ENCODE results near the gene GANAB. TPM values are rescaled to one million over a fixed set of nuclear protein-coding genes. Genes with fewer than 3 reads are reported as not detected.
A peak's percentile ranks its signal among the peaks of the same experiment; 100 is the strongest.

The GANAB gene
- total RNA-seq, 1 experiment from 2014 or later: 98.5 TPM

- Histone ChIP-seq H3K4me3 (ENCODE audit: low read length) (peak overlapping the region; percentile 80), H3K9me3 (ENCODE audit: low read length) (no peaks in the 10 kb centered on the region), H3K36me3 (ENCODE audit: insufficient read depth, low read length) (peaks cover 39% of the 10 kb centered on the region), H4K20me1 (ENCODE audit: insufficient read depth, low read depth, low read length) (peaks cover 14% of the 10 kb centered on the region; the same call in 1 of the 2 replicates), H3K9me2 (replicated peaks; ENCODE audit: insufficient read depth, low read length) (no peaks in the 10 kb centered on the region), H3K9ac (ENCODE audit: low read length) (peak overlapping the region; percentile 100), H3K27me3 (ENCODE audit: low read length) (no peaks in the 10 kb centered on the region), H3K4me2 (ENCODE audit: low read depth, low read length, poor library complexity, severe bottlenecking) (peak overlapping the region; percentile 78), H2AFZ (ENCODE audit: low read length) (no peak overlapping the region), H3K4me1 (ENCODE audit: low read length) (peaks cover 30% of the 10 kb centered on the region), H3K27ac (ENCODE audit: low read length) (peak overlapping the region; percentile 89), H3K79me2 (ENCODE audit: low read length) (peaks cover 38% of the 10 kb centered on the region)
- no peak for DNase-seq
Measured at GRCh38 chr11:62599901-62600300, 46.5 kb downstream of the GANAB start.

GRCh38 chr11:62599069-62599696 lies 47.2 kb downstream of the GANAB start:
- peak overlapping the region; percentile 100 for H3K9ac ChIP-seq (ENCODE audit: low read length)
- no peaks in the 10 kb centered on the region for H3K27me3 ChIP-seq (ENCODE audit: low read length)
- H3K9me2 ChIP-seq (replicated peaks; ENCODE audit: insufficient read depth, low read length): no peaks in the 10 kb centered on the region
- H3K4me2 ChIP-seq (ENCODE audit: low read depth, low read length, poor library complexity, severe bottlenecking): peak overlapping the region; percentile 78
- H3K9me3 ChIP-seq (ENCODE audit: low read length): no peaks in the 10 kb centered on the region
- H3K36me3 ChIP-seq (ENCODE audit: insufficient read depth, low read length): peaks cover 43% of the 10 kb centered on the region
- DNase-seq: peak; percentile 98
- H4K20me1 ChIP-seq (ENCODE audit: insufficient read depth, low read depth, low read length): peaks cover 14% of the 10 kb centered on the region; the same call in 1 of the 2 replicates
- peaks cover 30% of the 10 kb centered on the region for H3K4me1 ChIP-seq (ENCODE audit: low read length)
- peaks cover 38% of the 10 kb centered on the region for H3K79me2 ChIP-seq (ENCODE audit: low read length)
- H2AFZ ChIP-seq (ENCODE audit: low read length): no peak overlapping the region
- peak overlapping the region; percentile 80 for H3K4me3 ChIP-seq (ENCODE audit: low read length)
- peak overlapping the region; percentile 89 for H3K27ac ChIP-seq (ENCODE audit: low read length)

GRCh38 chr11:62595124-62595523 lies 51.3 kb downstream of the GANAB start:
- H3K36me3 ChIP-seq (ENCODE audit: insufficient read depth, low read length): peaks cover 53% of the 10 kb centered on the region
- no peak overlapping the region for H2AFZ ChIP-seq (ENCODE audit: low read length)
- H4K20me1 ChIP-seq (ENCODE audit: insufficient read depth, low read depth, low read length): 0 out of 2 replicates have a peak, but pooled peaks cover 14% of the 10 kb centered on the region
- no peaks in the 10 kb centered on the region for H3K9me3 ChIP-seq (ENCODE audit: low read length)
- DNase-seq: no peak
- no peak overlapping the region for H3K4me2 ChIP-seq (ENCODE audit: low read depth, low read length, poor library complexity, severe bottlenecking)
- H3K27ac ChIP-seq (ENCODE audit: low read length): no peak overlapping the region
- no peak overlapping the region for H3K9ac ChIP-seq (ENCODE audit: low read length)
- no peaks in the 10 kb centered on the region for H3K27me3 ChIP-seq (ENCODE audit: low read length)
- no peaks in the 10 kb centered on the region for H3K9me2 ChIP-seq (replicated peaks; ENCODE audit: insufficient read depth, low read length)
- no peak overlapping the region for H3K4me3 ChIP-seq (ENCODE audit: low read length)
- H3K79me2 ChIP-seq (ENCODE audit: low read length): peaks cover 35% of the 10 kb centered on the region
- peaks cover 46% of the 10 kb centered on the region for H3K4me1 ChIP-seq (ENCODE audit: low read length)

- Histone ChIP-seq H4K20me1 (ENCODE audit: insufficient read depth, low read depth, low read length) (0 out of 2 replicates have a peak, but pooled peaks cover 6% of the 10 kb centered on the region), H3K4me2 (ENCODE audit: low read depth, low read length, poor library complexity, severe bottlenecking) (peak overlapping the region; percentile 88), H3K36me3 (ENCODE audit: insufficient read depth, low read length) (peaks cover 40% of the 10 kb centered on the region), H2AFZ (ENCODE audit: low read length) (no peak overlapping the region), H3K27me3 (ENCODE audit: low read length) (no peaks in the 10 kb centered on the region), H3K27ac (ENCODE audit: low read length) (no peak overlapping the region), H3K9me2 (replicated peaks; ENCODE audit: insufficient read depth, low read length) (no peaks in the 10 kb centered on the region), H3K9ac (ENCODE audit: low read length) (no peak overlapping the region), H3K9me3 (ENCODE audit: low read length) (no peaks in the 10 kb centered on the region), H3K4me3 (ENCODE audit: low read length) (no peak overlapping the region), H3K79me2 (ENCODE audit: low read length) (peaks cover 37% of the 10 kb centered on the region), H3K4me1 (ENCODE audit: low read length) (peaks cover 38% of the 10 kb centered on the region)
- peak; percentile 91 for DNase-seq
Measured at GRCh38 chr11:62593434-62594044, 52.9 kb downstream of the GANAB start.

GRCh38 chr11:62592989-62593421 lies 53.4 kb downstream of the GANAB start:
- no peaks in the 10 kb centered on the region for H3K9me2 ChIP-seq (replicated peaks; ENCODE audit: insufficient read depth, low read length)
- H3K36me3 ChIP-seq (ENCODE audit: insufficient read depth, low read length): peaks cover 36% of the 10 kb centered on the region; the same call in 1 of the 2 replicates
- H3K4me2 ChIP-seq (ENCODE audit: low read depth, low read length, poor library complexity, severe bottlenecking): peak overlapping the region; percentile 88
- no peaks in the 10 kb centered on the region for H3K9me3 ChIP-seq (ENCODE audit: low read length)
- no peaks in the 10 kb centered on the region for H3K27me3 ChIP-seq (ENCODE audit: low read length)
- peak overlapping the region; percentile 86 for H3K9ac ChIP-seq (ENCODE audit: low read length)
- no peak for DNase-seq
- peak overlapping the region; percentile 74; the same call in 1 of the 2 replicates for H3K4me3 ChIP-seq (ENCODE audit: low read length)
- H3K79me2 ChIP-seq (ENCODE audit: low read length): peaks cover 34% of the 10 kb centered on the region
- H3K4me1 ChIP-seq (ENCODE audit: low read length): peaks cover 34% of the 10 kb centered on the region
- H3K27ac ChIP-seq (ENCODE audit: low read length): peak overlapping the region; percentile 83
- H4K20me1 ChIP-seq (ENCODE audit: insufficient read depth, low read depth, low read length): 0 out of 2 replicates have a peak, but pooled peaks cover 5% of the 10 kb centered on the region
- H2AFZ ChIP-seq (ENCODE audit: low read length): no peak overlapping the region

- no peaks in the 10 kb centered on the region for H3K27me3 ChIP-seq (ENCODE audit: low read length)
- peak overlapping the region; percentile 74 for H3K4me3 ChIP-seq (ENCODE audit: low read length)
- H3K79me2 ChIP-seq (ENCODE audit: low read length): peaks cover 37% of the 10 kb centered on the region
- peaks cover 34% of the 10 kb centered on the region for H3K4me1 ChIP-seq (ENCODE audit: low read length)
- peak overlapping the region; percentile 83 for H3K27ac ChIP-seq (ENCODE audit: low read length)
- H2AFZ ChIP-seq (ENCODE audit: low read length): no peak overlapping the region
- no peaks in the 10 kb centered on the region for H3K9me2 ChIP-seq (replicated peaks; ENCODE audit: insufficient read depth, low read length)
- no peaks in the 10 kb centered on the region for H3K9me3 ChIP-seq (ENCODE audit: low read length)
- peak overlapping the region; percentile 86 for H3K9ac ChIP-seq (ENCODE audit: low read length)
- H3K36me3 ChIP-seq (ENCODE audit: insufficient read depth, low read length): peaks cover 36% of the 10 kb centered on the region; the same call in 1 of the 2 replicates
- peak overlapping the region; percentile 88 for H3K4me2 ChIP-seq (ENCODE audit: low read depth, low read length, poor library complexity, severe bottlenecking)
- no peak for DNase-seq
- H4K20me1 ChIP-seq (ENCODE audit: insufficient read depth, low read depth, low read length): no peaks in the 10 kb centered on the region
Measured at GRCh38 chr11:62592146-62592815, 54.1 kb downstream of the GANAB start.

GRCh38 chr11:62591448-62592145 lies 54.8 kb downstream of the GANAB start, which contains the start of gene TUT1:
Gene TUT1 (minus strand): TSS chr11:62591523. CDS start chr11:62591485, 38 bp downstream.
- no peaks in the 10 kb centered on the region for H3K9me3 ChIP-seq (ENCODE audit: low read length)
- H3K79me2 ChIP-seq (ENCODE audit: low read length): peaks cover 38% of the 10 kb centered on the region
- H3K4me3 ChIP-seq (ENCODE audit: low read length): peak within 1 kb of the TSS; percentile 93
- peak; percentile 100 for DNase-seq
- no peaks in the 10 kb centered on the region for H3K9me2 ChIP-seq (replicated peaks; ENCODE audit: insufficient read depth, low read length)
- peak within 1 kb of the TSS; percentile 83 for H3K27ac ChIP-seq (ENCODE audit: low read length)
- H3K4me1 ChIP-seq (ENCODE audit: low read length): peaks cover 34% of the 10 kb centered on the region
- H2AFZ ChIP-seq (ENCODE audit: low read length): no peak within 1 kb of the TSS
- peak within 1 kb of the TSS; percentile 88 for H3K4me2 ChIP-seq (ENCODE audit: low read depth, low read length, poor library complexity, severe bottlenecking)
- no peaks in the 10 kb centered on the region for H3K27me3 ChIP-seq (ENCODE audit: low read length)
- peaks cover 34% of the 10 kb centered on the region; the same call in 1 of the 2 replicates for H3K36me3 ChIP-seq (ENCODE audit: insufficient read depth, low read length)
- no peaks in the 10 kb centered on the region for H4K20me1 ChIP-seq (ENCODE audit: insufficient read depth, low read depth, low read length)
- H3K9ac ChIP-seq (ENCODE audit: low read length): peak within 1 kb of the TSS; percentile 86
